ENCODE measurements around the gene MAP4K4. TPM values are rescaled to one million over a fixed set of nuclear protein-coding genes. Genes with fewer than 3 reads are reported as not detected.

The MAP4K4 gene
- total RNA-seq (2012; rRNA removed), result 195 and 229 TPM in 2 replicates

DNA sequence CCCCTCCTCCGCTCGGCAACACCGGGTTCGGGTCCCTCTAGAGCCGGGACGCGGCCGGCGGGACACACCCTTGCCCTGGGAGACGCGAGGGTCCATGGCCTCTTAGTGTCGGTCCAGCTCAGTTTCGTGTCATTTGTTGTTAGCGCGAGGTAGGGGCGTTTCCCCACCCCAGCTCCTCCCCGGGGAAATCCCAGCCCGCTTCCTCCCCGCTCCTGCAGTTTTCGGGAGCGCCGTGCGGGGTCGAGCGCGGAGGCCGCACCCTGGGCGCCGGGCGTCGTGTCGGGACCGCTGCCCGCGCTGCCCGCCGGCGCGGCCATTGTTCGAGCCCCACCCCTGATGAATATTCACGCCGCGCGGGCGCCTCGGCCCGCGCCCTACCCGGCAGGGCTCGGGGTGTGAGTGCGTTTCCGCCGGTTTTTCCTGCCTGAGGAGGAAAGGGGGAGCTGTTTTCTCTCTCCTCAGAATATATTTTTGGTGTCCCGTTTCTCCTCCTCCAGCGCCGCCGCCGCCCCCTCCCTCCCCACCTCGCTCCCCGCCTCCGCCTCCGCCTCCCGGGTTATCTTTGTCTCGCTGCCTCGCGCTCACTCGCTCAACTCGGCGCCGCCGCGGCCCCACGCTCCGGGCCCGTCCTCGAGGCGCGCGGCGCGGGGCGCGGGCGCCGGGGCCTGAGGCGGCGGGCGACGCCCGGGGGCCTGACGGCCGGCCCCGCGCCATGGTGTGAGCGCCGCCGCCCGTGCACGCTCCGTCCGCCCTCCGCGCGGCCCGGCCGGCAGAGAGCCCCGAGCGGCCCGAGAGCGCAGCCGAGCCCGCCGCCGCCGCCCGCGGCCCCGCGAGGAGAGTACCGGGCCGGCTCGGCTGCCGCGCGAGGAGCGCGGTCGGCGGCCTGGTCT, at the start of gene MAP4K4:
Gene MAP4K4 (plus strand): TSS at position 584 of the 890 bp plus-strand sequence. CDS start 374 bp downstream, outside the sequence.
- peak within 1 kb of the TSS; percentile 95 for H3K9ac ChIP-seq (ENCODE audit: low read depth, low read length)
- no peaks in the 10 kb centered on the region for H3K9me3 ChIP-seq (replicated peaks; ENCODE audit: low read length)
- peaks cover 25% of the 10 kb centered on the region for H3K4me1 ChIP-seq (ENCODE audit: control insufficient read depth, insufficient read depth, low read length)

GRCh38 chr2:101653469-101653868, 44.0 kb upstream of the MAP4K4 start:
- no peaks in the 10 kb centered on the region for H3K4me1 ChIP-seq (ENCODE audit: control insufficient read depth, insufficient read depth, low read length)
- no peaks in the 10 kb centered on the region for H3K9me3 ChIP-seq (replicated peaks; ENCODE audit: low read length)
- H3K27me3 ChIP-seq (ENCODE audit: control insufficient read depth, insufficient read depth, low read length), result no peaks in the 10 kb centered on the region
- no peaks in the 10 kb centered on the region for H3K36me3 ChIP-seq (ENCODE audit: insufficient read depth, low read length)
- H3K9ac ChIP-seq (ENCODE audit: low read depth, low read length), result no peak overlapping the region
- H3K4me2 ChIP-seq (ENCODE audit: low read length), result no peak overlapping the region
- no peak overlapping the region for H3K4me3 ChIP-seq (ENCODE audit: low read length)

More for the DNA sequence above, at the start of gene MAP4K4:
- Histone ChIP-seq H3K4me2 (ENCODE audit: low read length) (peak within 1 kb of the TSS; percentile 85), H3K36me3 (ENCODE audit: insufficient read depth, low read length) (peaks cover 20% of the 10 kb centered on the region), H3K4me3 (ENCODE audit: low read length) (peak within 1 kb of the TSS; percentile 97), H3K27me3 (ENCODE audit: control insufficient read depth, insufficient read depth, low read length) (no peaks in the 10 kb centered on the region)

DNA sequence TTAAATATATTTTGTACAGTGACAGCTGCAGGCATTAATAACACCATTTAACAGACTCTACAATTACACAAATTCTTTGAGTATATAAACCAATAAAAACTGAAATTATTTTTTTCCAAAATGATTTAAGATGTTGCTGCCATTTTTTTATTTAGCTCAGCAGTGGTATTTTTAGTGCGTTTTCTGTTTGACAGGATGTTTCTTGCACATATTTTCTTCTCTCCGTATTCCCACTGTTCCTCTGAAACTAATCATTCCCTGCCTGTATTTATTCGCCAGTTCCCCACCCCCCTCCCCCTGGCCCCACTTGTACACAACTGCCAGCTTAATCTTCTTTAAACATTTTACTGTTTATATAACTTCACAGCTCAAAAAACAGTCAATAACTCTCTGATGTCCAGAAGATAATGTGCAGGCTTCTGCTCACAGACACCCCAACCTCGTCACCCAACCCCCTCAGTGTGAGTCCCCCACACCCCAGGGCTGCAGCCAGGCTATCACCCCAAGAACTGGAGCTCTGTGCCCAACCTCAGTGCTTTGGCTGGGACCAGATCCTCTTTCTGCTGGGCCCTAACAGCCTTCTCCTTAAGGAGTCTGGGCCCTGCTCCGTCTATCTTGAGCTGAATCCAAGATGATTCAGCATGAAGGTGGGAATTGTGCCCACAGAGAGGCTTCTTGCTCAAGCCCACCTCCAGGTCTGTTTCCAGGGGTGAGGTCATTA, 41.6 kb upstream of the MAP4K4 start:
- Histone ChIP-seq H3K4me1 (ENCODE audit: control insufficient read depth, insufficient read depth, low read length) (no peaks in the 10 kb centered on the region), H3K27me3 (ENCODE audit: control insufficient read depth, insufficient read depth, low read length) (no peaks in the 10 kb centered on the region), H3K36me3 (ENCODE audit: insufficient read depth, low read length) (no peaks in the 10 kb centered on the region), H3K4me3 (ENCODE audit: low read length) (no peak overlapping the region), H3K9ac (ENCODE audit: low read depth, low read length) (no peak overlapping the region), H3K4me2 (ENCODE audit: low read length) (no peak overlapping the region), H3K9me3 (replicated peaks; ENCODE audit: low read length) (no peaks in the 10 kb centered on the region)

DNA sequence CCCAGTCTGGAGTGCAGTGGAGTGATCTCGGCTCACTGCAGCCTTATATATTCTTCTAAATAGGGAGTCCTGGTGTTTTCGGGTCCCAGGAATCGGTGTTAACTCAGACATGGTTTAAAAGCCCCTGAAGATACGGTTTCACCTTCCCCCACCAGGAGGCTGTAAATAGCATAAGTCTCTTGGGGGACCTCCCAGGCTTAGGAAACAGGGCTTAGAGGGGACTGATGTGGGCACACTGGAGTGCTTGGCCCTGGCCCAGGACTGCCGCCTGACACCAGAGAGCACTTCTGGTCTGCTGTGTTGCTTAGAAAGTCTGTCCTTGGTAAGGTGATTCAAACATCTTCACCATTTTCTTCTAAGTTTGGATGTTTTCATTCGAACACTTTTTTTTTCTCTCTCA, 39.7 kb upstream of the MAP4K4 start:
- Histone ChIP-seq H3K4me1 (ENCODE audit: control insufficient read depth, insufficient read depth, low read length) (no peaks in the 10 kb centered on the region), H3K27me3 (ENCODE audit: control insufficient read depth, insufficient read depth, low read length) (no peaks in the 10 kb centered on the region), H3K36me3 (ENCODE audit: insufficient read depth, low read length) (no peaks in the 10 kb centered on the region), H3K9me3 (replicated peaks; ENCODE audit: low read length) (no peaks in the 10 kb centered on the region), H3K9ac (ENCODE audit: low read depth, low read length) (no peak overlapping the region), H3K4me2 (ENCODE audit: low read length) (no peak overlapping the region), H3K4me3 (ENCODE audit: low read length) (no peak overlapping the region)

- Histone ChIP-seq H3K4me1 (ENCODE audit: control insufficient read depth, insufficient read depth, low read length) (no peaks in the 10 kb centered on the region), H3K4me2 (ENCODE audit: low read length) (no peak overlapping the region), H3K27me3 (ENCODE audit: control insufficient read depth, insufficient read depth, low read length) (no peaks in the 10 kb centered on the region)
Measured at GRCh38 chr2:101658387-101658786, 39.1 kb upstream of the MAP4K4 start.

GRCh38 chr2:101665312-101665711, 32.2 kb upstream of the MAP4K4 start:
- Histone ChIP-seq H3K36me3 (ENCODE audit: insufficient read depth, low read length) (no peaks in the 10 kb centered on the region), H3K9me3 (replicated peaks; ENCODE audit: low read length) (no peaks in the 10 kb centered on the region), H3K4me1 (ENCODE audit: control insufficient read depth, insufficient read depth, low read length) (no peaks in the 10 kb centered on the region), H3K4me3 (ENCODE audit: low read length) (no peak overlapping the region), H3K4me2 (ENCODE audit: low read length) (no peak overlapping the region), H3K27me3 (ENCODE audit: control insufficient read depth, insufficient read depth, low read length) (no peaks in the 10 kb centered on the region), H3K9ac (ENCODE audit: low read depth, low read length) (no peak overlapping the region)

More at GRCh38 chr2:101658387-101658786, 39.1 kb upstream of the MAP4K4 start:
- Histone ChIP-seq H3K9ac (ENCODE audit: low read depth, low read length) (no peak overlapping the region), H3K4me3 (ENCODE audit: low read length) (no peak overlapping the region), H3K36me3 (ENCODE audit: insufficient read depth, low read length) (no peaks in the 10 kb centered on the region), H3K9me3 (replicated peaks; ENCODE audit: low read length) (no peaks in the 10 kb centered on the region)

- H3K4me3 ChIP-seq (ENCODE audit: low read length), result no peak overlapping the region
- no peak overlapping the region for H3K4me2 ChIP-seq (ENCODE audit: low read length)
- H3K9ac ChIP-seq (ENCODE audit: low read depth, low read length), result no peak overlapping the region
- no peaks in the 10 kb centered on the region for H3K27me3 ChIP-seq (ENCODE audit: control insufficient read depth, insufficient read depth, low read length)
- H3K36me3 ChIP-seq (ENCODE audit: insufficient read depth, low read length), result no peaks in the 10 kb centered on the region
- H3K4me1 ChIP-seq (ENCODE audit: control insufficient read depth, insufficient read depth, low read length), result no peaks in the 10 kb centered on the region
- H3K9me3 ChIP-seq (replicated peaks; ENCODE audit: low read length), result peaks cover 4% of the 10 kb centered on the region
Measured at GRCh38 chr2:101667823-101668222, 29.7 kb upstream of the MAP4K4 start.

DNA sequence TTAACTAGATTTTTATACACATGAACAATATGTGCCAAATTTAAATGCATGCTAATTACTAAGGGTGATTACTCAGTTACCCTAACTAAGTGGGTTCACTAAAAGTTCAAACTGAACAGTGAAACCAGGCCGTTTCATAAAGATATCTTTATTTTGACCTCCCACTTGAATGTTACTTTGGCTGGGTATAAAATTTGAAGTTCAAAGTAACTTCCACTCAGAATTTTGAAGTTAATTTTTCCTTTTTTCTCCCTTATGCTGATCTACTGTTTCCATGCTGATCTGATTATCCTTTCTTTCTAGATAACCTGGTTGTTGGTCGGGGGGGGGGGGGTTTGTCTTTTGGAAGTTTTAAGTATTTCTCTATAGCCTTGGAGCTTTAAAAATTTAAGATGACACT, 25.5 kb upstream of the MAP4K4 start:
- H3K9me3 ChIP-seq (replicated peaks; ENCODE audit: low read length), result peaks cover 4% of the 10 kb centered on the region
- no peaks in the 10 kb centered on the region for H3K4me1 ChIP-seq (ENCODE audit: control insufficient read depth, insufficient read depth, low read length)
- H3K9ac ChIP-seq (ENCODE audit: low read depth, low read length), result no peak overlapping the region
- H3K4me2 ChIP-seq (ENCODE audit: low read length), result no peak overlapping the region
- no peak overlapping the region for H3K4me3 ChIP-seq (ENCODE audit: low read length)
- no peaks in the 10 kb centered on the region for H3K36me3 ChIP-seq (ENCODE audit: insufficient read depth, low read length)
- H3K27me3 ChIP-seq (ENCODE audit: control insufficient read depth, insufficient read depth, low read length), result peaks cover 7% of the 10 kb centered on the region

GRCh38 chr2:101673920-101674319, 23.6 kb upstream of the MAP4K4 start:
- Histone ChIP-seq H3K4me2 (ENCODE audit: low read length) (no peak overlapping the region), H3K9me3 (replicated peaks; ENCODE audit: low read length) (peaks cover 4% of the 10 kb centered on the region), H3K36me3 (ENCODE audit: insufficient read depth, low read length) (no peaks in the 10 kb centered on the region), H3K27me3 (ENCODE audit: control insufficient read depth, insufficient read depth, low read length) (peaks cover 7% of the 10 kb centered on the region), H3K4me3 (ENCODE audit: low read length) (no peak overlapping the region), H3K9ac (ENCODE audit: low read depth, low read length) (no peak overlapping the region), H3K4me1 (ENCODE audit: control insufficient read depth, insufficient read depth, low read length) (no peaks in the 10 kb centered on the region)

DNA sequence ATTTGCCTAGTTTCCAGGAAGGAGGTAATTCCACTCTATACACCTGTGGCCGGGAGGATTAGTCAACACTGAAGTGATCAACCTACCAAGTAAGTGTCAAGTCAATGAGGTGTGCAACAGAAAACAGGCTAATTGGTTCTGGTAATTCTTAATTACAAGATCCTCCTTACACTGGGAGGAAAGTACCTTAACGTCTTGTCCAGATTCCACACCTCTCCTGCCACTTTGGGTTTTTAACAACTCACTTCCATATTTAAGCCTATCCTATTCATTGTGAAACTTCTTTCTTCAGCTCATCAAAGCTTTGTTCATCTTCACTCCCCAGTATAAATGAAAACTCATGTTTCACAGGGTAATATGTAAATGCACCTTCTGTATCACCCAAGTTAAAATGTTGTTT, 22.0 kb upstream of the MAP4K4 start:
- H3K4me1 ChIP-seq (ENCODE audit: control insufficient read depth, insufficient read depth, low read length), result peaks cover 4% of the 10 kb centered on the region
- no peak overlapping the region for H3K4me2 ChIP-seq (ENCODE audit: low read length)
- no peaks in the 10 kb centered on the region for H3K36me3 ChIP-seq (ENCODE audit: insufficient read depth, low read length)
- peaks cover 7% of the 10 kb centered on the region for H3K27me3 ChIP-seq (ENCODE audit: control insufficient read depth, insufficient read depth, low read length)
- no peak overlapping the region for H3K9ac ChIP-seq (ENCODE audit: low read depth, low read length)
- H3K4me3 ChIP-seq (ENCODE audit: low read length), result no peak overlapping the region
- H3K9me3 ChIP-seq (replicated peaks; ENCODE audit: low read length), result peaks cover 4% of the 10 kb centered on the region

DNA sequence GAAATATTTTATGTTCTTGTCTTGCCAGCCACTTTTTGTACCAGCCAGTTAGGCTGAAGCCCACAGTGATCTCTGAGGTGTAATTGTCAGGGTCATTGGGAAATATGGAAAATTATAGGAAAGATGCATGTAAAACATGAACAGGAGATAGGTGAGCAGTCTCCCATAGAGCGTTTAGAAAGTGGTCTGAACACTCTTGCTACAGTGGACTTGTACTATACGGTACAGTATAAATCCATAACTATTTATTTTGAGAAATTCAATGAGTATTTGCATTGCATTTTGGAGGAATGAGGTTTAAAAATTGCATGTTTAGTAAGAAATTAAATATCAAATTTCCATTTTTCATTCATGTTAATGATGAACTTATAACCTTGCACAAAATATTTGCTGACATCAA, 20.8 kb upstream of the MAP4K4 start:
- Histone ChIP-seq H3K36me3 (ENCODE audit: insufficient read depth, low read length) (no peaks in the 10 kb centered on the region), H3K9ac (ENCODE audit: low read depth, low read length) (no peak overlapping the region), H3K4me2 (ENCODE audit: low read length) (no peak overlapping the region), H3K4me1 (ENCODE audit: control insufficient read depth, insufficient read depth, low read length) (peaks cover 4% of the 10 kb centered on the region), H3K9me3 (replicated peaks; ENCODE audit: low read length) (peaks cover 4% of the 10 kb centered on the region), H3K27me3 (ENCODE audit: control insufficient read depth, insufficient read depth, low read length) (peaks cover 7% of the 10 kb centered on the region), H3K4me3 (ENCODE audit: low read length) (no peak overlapping the region)

All from skeletal muscle satellite cell (primary cell).